Activated CD4-positive, CD25-positive, alpha-beta regulatory T cell (primary cell): ENCODE data around the gene BLTP2.

ENCODE experiments used
- DNase-seq, 4 experiments: peaks; one replicate each; lab custom pipeline; 2025; lab: John Stamatoyannopoulos, UW

BLTP2 gene

GRCh38 chr17:28598799-28599310 is 46.1 kb downstream of the BLTP2 start, which contains the start of gene SPAG5:
SPAG5 (minus strand) TSS chr17:28599025; CDS start chr17:28598946, 79 bp downstream.
- DNase-seq = peak; percentile 85 to 94 (median 89)

GRCh38 chr17:28598389-28598788 is 46.6 kb downstream of the BLTP2 start:
- no peak for DNase-seq

- no peak for DNase-seq
Measured at GRCh38 chr17:28597606-28598383, 47.2 kb downstream of the BLTP2 start.
